Epithelial cell of proximal tubule (primary cell): ENCODE data around the gene KIDINS220. TPM values are rescaled to one million over a fixed set of nuclear protein-coding genes. Genes with fewer than 3 reads are reported as not detected.

Source experiments
- DNase-seq: peaks from one replicate; pipeline ENCODE4 v3.0.0-alpha.2; 2011; ENCODE audit warnings: low read depth
- H3K4me3 ChIP-seq: 2 replicates; pipeline ENCODE4 v1.5.1; 2011; ENCODE audit warnings: low read depth, mild to moderate bottlenecking, low read length
- total RNA-seq: library from RNA; depleted of rRNA; stranded (reverse); fragments of >200 nt; gene quantifications from 2 replicates; pipeline ENCODE4 v1.2.3, GENCODE V29; 2015
- TF ChIP-seq, protein P1 (sequence below): conservative IDR thresholded peaks from 2 replicates; pipeline ENCODE4 v1.5.1; 2012; ENCODE audit warnings: low read depth, mild to moderate bottlenecking, low read length

The KIDINS220 gene
- total RNA-seq, 1 donor from 2014 or later, result 27.0 TPM

DNA sequence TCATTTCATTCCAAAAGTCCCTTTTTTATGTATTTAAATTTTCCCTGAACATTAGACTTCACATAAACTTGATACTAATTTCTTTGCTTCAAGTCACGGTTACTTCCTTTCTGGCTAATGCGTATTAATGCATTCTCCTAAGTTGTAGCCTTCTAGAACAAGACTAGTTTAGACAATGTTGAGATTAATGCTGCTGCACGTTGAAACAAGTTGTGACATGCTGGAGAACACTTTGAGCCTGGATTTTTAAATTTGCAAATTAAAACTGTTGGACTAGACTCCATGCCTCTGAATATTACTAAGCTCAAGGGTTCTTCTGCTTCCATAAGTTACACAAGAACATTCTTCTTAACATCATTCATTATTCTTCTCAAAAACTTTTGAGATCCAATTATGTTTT, 126.5 kb downstream of the KIDINS220 start:
- H3K4me3 ChIP-seq, result no peak overlapping the region
- no peak for DNase-seq
- TF ChIP-seq, protein P1, sequence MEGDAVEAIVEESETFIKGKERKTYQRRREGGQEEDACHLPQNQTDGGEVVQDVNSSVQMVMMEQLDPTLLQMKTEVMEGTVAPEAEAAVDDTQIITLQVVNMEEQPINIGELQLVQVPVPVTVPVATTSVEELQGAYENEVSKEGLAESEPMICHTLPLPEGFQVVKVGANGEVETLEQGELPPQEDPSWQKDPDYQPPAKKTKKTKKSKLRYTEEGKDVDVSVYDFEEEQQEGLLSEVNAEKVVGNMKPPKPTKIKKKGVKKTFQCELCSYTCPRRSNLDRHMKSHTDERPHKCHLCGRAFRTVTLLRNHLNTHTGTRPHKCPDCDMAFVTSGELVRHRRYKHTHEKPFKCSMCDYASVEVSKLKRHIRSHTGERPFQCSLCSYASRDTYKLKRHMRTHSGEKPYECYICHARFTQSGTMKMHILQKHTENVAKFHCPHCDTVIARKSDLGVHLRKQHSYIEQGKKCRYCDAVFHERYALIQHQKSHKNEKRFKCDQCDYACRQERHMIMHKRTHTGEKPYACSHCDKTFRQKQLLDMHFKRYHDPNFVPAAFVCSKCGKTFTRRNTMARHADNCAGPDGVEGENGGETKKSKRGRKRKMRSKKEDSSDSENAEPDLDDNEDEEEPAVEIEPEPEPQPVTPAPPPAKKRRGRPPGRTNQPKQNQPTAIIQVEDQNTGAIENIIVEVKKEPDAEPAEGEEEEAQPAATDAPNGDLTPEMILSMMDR, result no peak

DNA sequence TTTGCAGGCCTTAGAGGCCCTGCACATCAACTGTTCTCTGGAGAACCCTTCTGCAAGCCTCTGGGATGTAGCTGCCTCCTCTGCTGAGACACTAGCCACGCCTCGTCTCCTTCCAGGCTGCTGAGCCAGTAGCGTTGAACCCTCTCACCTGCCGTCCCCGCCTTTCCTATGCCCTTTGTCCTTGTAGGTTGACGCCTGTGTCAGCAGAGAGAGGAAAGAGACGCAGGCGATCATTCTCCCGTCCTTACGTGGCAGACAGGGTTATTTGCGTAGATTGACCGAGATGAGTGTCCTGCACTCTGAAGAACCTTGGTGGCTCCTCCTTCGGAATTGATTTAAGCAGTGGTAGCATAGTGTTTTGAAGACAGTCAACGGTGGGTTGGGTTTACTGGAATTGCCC, 127.8 kb downstream of the KIDINS220 start:
- TF ChIP-seq, protein P1, result no peak
- no peak overlapping the region for H3K4me3 ChIP-seq
- no peak for DNase-seq

DNA sequence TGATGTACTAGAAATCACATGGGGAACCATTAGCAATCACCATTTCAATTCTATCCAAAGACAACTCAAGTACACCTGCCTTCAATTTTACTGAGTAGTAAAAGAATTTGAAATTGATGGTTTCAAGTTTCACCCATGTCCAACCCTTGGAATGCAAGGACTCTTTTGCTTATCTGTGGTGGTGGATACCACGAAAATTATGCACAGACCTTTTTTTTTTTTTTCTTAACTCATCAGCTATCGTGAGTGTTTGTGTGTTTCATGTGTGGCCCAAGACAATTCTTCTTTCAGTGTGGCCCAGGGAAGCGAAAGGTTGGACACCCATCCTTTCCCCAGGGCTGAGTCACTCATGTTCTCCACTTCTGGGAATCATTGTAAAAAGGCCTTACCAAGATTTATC, 132.5 kb downstream of the KIDINS220 start:
- TF ChIP-seq, protein P1, result no peak
- DNase-seq, result no peak

DNA sequence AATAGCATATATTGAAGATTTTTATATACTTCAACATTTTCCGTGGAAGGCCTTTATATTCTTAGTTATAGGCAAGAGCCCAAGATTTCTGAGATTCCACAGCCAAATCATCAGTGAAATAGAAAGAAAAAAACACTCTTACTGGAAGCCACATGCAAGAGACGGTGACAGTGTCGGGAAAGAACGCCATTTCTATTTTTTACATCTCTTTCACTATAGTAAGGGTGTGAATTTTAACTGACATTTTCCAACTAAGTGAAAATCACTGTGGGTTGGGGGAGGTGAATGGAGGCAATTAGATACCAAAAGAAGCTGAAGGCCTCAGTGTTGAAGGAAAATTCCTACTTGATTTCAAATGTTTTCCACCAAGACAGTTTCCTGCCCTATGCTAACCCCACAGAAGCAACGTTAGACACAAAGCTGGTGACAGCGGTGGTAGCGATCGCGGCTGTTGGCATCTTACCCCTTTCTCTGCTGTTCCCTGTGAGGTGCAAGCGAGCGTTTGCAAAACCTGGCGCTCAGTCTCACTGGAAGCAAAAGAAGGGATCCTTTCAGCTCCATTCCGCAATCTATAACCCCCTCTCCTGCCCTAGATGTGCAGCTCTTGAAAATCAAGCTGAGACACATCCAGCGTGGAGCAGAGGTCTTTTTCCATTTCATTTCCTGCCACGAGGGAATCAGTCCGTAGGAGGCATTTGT, 135.6 kb downstream of the KIDINS220 start:
- TF ChIP-seq, protein P1, result no peak
- H3K4me3 ChIP-seq, result no peak overlapping the region
- no peak for DNase-seq

More for the DNA sequence above, 132.5 kb downstream of the KIDINS220 start:
- no peak overlapping the region for H3K4me3 ChIP-seq

DNA sequence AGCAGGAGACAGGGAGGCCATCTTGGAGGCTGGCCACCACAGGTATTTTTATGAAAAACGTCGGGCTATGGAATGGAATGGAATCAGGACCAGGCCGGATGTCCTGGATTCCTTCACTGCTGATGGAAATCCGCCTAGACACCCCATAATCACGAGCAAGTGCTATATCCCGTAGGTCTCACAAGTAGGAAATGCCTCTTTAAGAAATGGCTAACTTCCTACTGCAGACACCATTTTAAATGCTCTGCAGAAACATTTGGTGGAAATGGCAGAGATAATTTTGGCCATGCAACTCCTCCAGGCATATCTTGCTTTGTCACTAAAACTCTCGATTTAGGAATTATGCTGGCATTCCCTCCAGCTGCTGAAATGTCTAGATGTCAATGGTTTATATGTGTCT, 137.6 kb downstream of the KIDINS220 start:
- no peak for DNase-seq

DNA sequence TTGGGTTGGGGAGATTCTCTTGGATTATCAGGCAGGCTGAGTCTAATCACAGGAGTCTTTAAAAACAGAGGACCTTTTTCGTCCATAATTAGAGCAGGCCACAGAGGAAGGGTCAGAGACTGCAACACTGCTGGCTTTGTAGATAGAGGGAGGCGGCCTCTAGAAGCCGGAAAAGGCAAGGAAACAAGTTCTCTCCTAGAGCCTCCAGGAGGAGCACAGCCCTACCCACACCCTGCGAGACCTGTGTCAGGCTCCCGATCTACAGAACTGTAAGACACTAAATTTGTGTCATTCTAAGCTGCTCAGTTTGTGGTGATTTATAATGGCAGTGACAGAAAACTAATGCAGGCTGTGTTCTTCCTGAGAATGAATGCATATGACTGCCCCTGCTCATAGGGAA, 140.2 kb downstream of the KIDINS220 start:
- no peak for DNase-seq
- TF ChIP-seq, protein P1, result no peak

More for the DNA sequence above, 137.6 kb downstream of the KIDINS220 start:
- TF ChIP-seq, protein P1, result no peak
- H3K4me3 ChIP-seq, result no peak overlapping the region

DNA sequence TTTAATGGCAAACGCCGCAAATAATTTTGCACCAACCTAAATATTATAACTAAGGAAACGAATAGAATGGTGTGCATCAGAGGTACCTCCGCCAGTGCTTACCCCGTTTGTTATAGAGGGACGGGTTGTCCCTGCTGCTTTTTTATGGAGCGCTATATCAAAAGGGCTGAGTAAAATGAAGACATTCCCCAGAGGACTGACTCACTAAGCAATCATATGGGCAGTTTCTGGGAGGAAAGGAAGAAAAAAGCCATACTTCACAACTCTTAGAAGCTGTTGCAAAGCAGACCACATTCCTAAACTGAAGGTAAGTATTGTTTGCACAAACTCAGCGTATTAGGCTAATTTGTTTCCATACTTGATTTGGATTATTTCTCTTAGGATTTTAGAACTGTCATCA, 142.7 kb downstream of the KIDINS220 start:
- no peak for DNase-seq

More for the DNA sequence above, 140.2 kb downstream of the KIDINS220 start:
- no peak overlapping the region for H3K4me3 ChIP-seq

More for the DNA sequence above, 142.7 kb downstream of the KIDINS220 start:
- H3K4me3 ChIP-seq, result no peak overlapping the region
- TF ChIP-seq, protein P1, result no peak
